VCaP (cell line): ENCODE data around the gene HDGFL1.

Experiments used
- H3K27ac ChIP-seq: fragments of 450-650 bp; 2 replicates; pipeline ENCODE4 v1.5.1; 2017
- CTCF ChIP-seq: fragments of 450-650 bp; conservative IDR thresholded peaks from 2 replicates; pipeline ENCODE4 v1.5.1; 2017; ENCODE audit warnings: mild to moderate bottlenecking, moderate library complexity

HDGFL1 gene

GRCh38 chr6:22569281-22570184 lies at the start of gene HDGFL1:
HDGFL1 (plus strand) TSS chr6:22569566; CDS start chr6:22569576, 10 bp downstream.
- H3K27ac ChIP-seq = no peak within 1 kb of the TSS
- no peak for TF ChIP-seq CTCF

- TF ChIP-seq CTCF = no peak
- H3K27ac ChIP-seq = peak overlapping the region; percentile 88
Measured at GRCh38 chr6:22521035-22521434, 48.3 kb upstream of the HDGFL1 start.

- no peak for TF ChIP-seq CTCF
- H3K27ac ChIP-seq = no peak overlapping the region
Measured at GRCh38 chr6:22526736-22527135, 42.6 kb upstream of the HDGFL1 start.

GRCh38 chr6:22529866-22530265 lies 39.5 kb upstream of the HDGFL1 start:
- no peak for TF ChIP-seq CTCF
- no peak overlapping the region for H3K27ac ChIP-seq

GRCh38 chr6:22530506-22530905 lies 38.9 kb upstream of the HDGFL1 start:
- no peak for TF ChIP-seq CTCF
- no peak overlapping the region for H3K27ac ChIP-seq

GRCh38 chr6:22536122-22536521 lies 33.2 kb upstream of the HDGFL1 start:
- no peak overlapping the region for H3K27ac ChIP-seq
- TF ChIP-seq CTCF = no peak

GRCh38 chr6:22544476-22544875 lies 24.9 kb upstream of the HDGFL1 start:
- no peak for TF ChIP-seq CTCF
- H3K27ac ChIP-seq = no peak overlapping the region
